ENCODE results near the gene DLX6.

The DLX6 gene

GRCh38 chr7:97005183-97006054 lies at the start of gene DLX6:
TSS of gene DLX6 (plus strand) at chr7:97005553. CDS start at chr7:97005978, 425 bp downstream.
- no peak within 1 kb of the TSS for H3K4me3 ChIP-seq (ENCODE audit: low read depth, low read length)
- no peak for DNase-seq (ENCODE audit: low read depth)
- TF ChIP-seq POLR2A (IDR thresholded peaks at IDR 0.05; ENCODE audit: extremely low read depth, insufficient read length), result no peak
- TF ChIP-seq CTCF (IDR thresholded peaks at IDR 0.05; ENCODE audit: low read depth, low read length), result no peak
- no peak for TF ChIP-seq MYC (IDR thresholded peaks at IDR 0.05; ENCODE audit: low read depth, low read length)
- TF ChIP-seq MAX (IDR thresholded peaks at IDR 0.05; ENCODE audit: low read depth, low read length), result no peak

- no peak for DNase-seq (ENCODE audit: low read depth)
- TF ChIP-seq POLR2A (IDR thresholded peaks at IDR 0.05; ENCODE audit: extremely low read depth, insufficient read length) (no peak), MAX (IDR thresholded peaks at IDR 0.05; ENCODE audit: low read depth, low read length) (no peak), CTCF (IDR thresholded peaks at IDR 0.05; ENCODE audit: low read depth, low read length) (no peak), MYC (IDR thresholded peaks at IDR 0.05; ENCODE audit: low read depth, low read length) (no peak)
- H3K4me3 ChIP-seq (ENCODE audit: low read depth, low read length), result no peak overlapping the region
Measured at GRCh38 chr7:96959135-96959534, 46.2 kb upstream of the DLX6 start.

- TF ChIP-seq MYC (IDR thresholded peaks at IDR 0.05; ENCODE audit: low read depth, low read length) (no peak), POLR2A (IDR thresholded peaks at IDR 0.05; ENCODE audit: extremely low read depth, insufficient read length) (no peak), CTCF (IDR thresholded peaks at IDR 0.05; ENCODE audit: low read depth, low read length) (no peak), MAX (IDR thresholded peaks at IDR 0.05; ENCODE audit: low read depth, low read length) (no peak)
- peak; percentile 26 for DNase-seq (ENCODE audit: low read depth)
- no peak overlapping the region for H3K4me3 ChIP-seq (ENCODE audit: low read depth, low read length)
Measured at GRCh38 chr7:96962221-96962885, 43.0 kb upstream of the DLX6 start.

- TF ChIP-seq POLR2A (IDR thresholded peaks at IDR 0.05; ENCODE audit: extremely low read depth, insufficient read length) (no peak), MYC (IDR thresholded peaks at IDR 0.05; ENCODE audit: low read depth, low read length) (no peak), CTCF (IDR thresholded peaks at IDR 0.05; ENCODE audit: low read depth, low read length) (no peak), MAX (IDR thresholded peaks at IDR 0.05; ENCODE audit: low read depth, low read length) (no peak)
- no peak for DNase-seq (ENCODE audit: low read depth)
- no peak overlapping the region for H3K4me3 ChIP-seq (ENCODE audit: low read depth, low read length)
Measured at GRCh38 chr7:96968981-96969380, 36.4 kb upstream of the DLX6 start.

GRCh38 chr7:96970739-96971138 lies 34.6 kb upstream of the DLX6 start:
- DNase-seq (ENCODE audit: low read depth), result no peak
- TF ChIP-seq MYC (IDR thresholded peaks at IDR 0.05; ENCODE audit: low read depth, low read length) (no peak), CTCF (IDR thresholded peaks at IDR 0.05; ENCODE audit: low read depth, low read length) (no peak), POLR2A (IDR thresholded peaks at IDR 0.05; ENCODE audit: extremely low read depth, insufficient read length) (no peak), MAX (IDR thresholded peaks at IDR 0.05; ENCODE audit: low read depth, low read length) (no peak)
- no peak overlapping the region for H3K4me3 ChIP-seq (ENCODE audit: low read depth, low read length)

Measured in NB4 (cell line).